Naive B cell (primary cell): Measurements from ENCODE around the gene FLII. TPM values are rescaled to one million over a fixed set of nuclear protein-coding genes. Genes with fewer than 3 reads are reported as not detected.

Source experiments
- ATAC-seq, 2 donors: fragments of 150-1000 bp; cut with Tn5 transposase; 2 replicates each; pipeline ENCODE4 v1.10.0; 2021; ENCODE audit warnings: low read depth in 2 of 2, mild to moderate bottlenecking in 2 of 2, moderate library complexity in 2 of 2
- DNase-seq: peaks from one replicate; pipeline ENCODE4 v3.0.0; 2022
- H3K27ac Mint-ChIP-seq, 6 donors: one replicate each; pipeline ENCODE4 v1.8.0; 2020 to 2022; ENCODE audit warnings: mild to moderate bottlenecking in 6 of 6, mixed read lengths in 6 of 6, moderate library complexity in 5 of 6, inconsistent platforms in 2 of 6
- H3K27me3 Mint-ChIP-seq, 3 donors: one replicate each; pipeline ENCODE4 v1.8.0; 2021 to 2022; ENCODE audit warnings: mixed read lengths in 3 of 3, mild to moderate bottlenecking in 1 of 3
- H3K36me3 Mint-ChIP-seq, 2 donors: one replicate each; pipeline ENCODE4 v1.8.0; 2020 to 2022; ENCODE audit warnings: mixed read lengths in 2 of 2, inconsistent platforms in 1 of 2, mild to moderate bottlenecking in 1 of 2
- H3K4me1 Mint-ChIP-seq, 3 donors: one replicate each; pipeline ENCODE4 v1.8.0; 2020 to 2022; ENCODE audit warnings: mixed read lengths in 3 of 3, inconsistent platforms in 1 of 3, mild to moderate bottlenecking in 1 of 3, moderate library complexity in 1 of 3
- H3K4me3 Mint-ChIP-seq, 8 donors: one replicate each; pipeline ENCODE4 v1.8.0; 2020 to 2022; ENCODE audit warnings: mild to moderate bottlenecking in 8 of 8, mixed read lengths in 8 of 8, moderate library complexity in 8 of 8, inconsistent platforms in 2 of 8
- H3K9me3 Mint-ChIP-seq, 7 donors: one replicate each; pipeline ENCODE4 v1.8.0; 2020 to 2022; ENCODE audit warnings: mixed read lengths in 7 of 7, mild to moderate bottlenecking in 5 of 7, inconsistent platforms in 2 of 7, moderate library complexity in 1 of 7
- polyA plus RNA-seq, 6 donors: library from polyadenylated mRNA; unstranded; fragments of 300-500 nt; fragmentation: Illumina TruSeq; gene quantifications; one replicate each; pipeline ENCODE4 v1.2.3, GENCODE V29; 2021; ENCODE audit warnings: low read depth in 6 of 6

FLII gene
- polyA plus RNA-seq, 6 donors from 2014 or later, result 80.0 to 169 (median 98.4) TPM

GRCh38 chr17:18256351-18256750 lies 2.2 kb downstream of the FLII start:
- Mint-ChIP-seq H3K9me3 (no peaks in the 10 kb centered on the region), H3K27me3 (no peaks in the 10 kb centered on the region), H3K27ac (no peak overlapping the region), H3K4me3 (peak overlapping the region in 5 of 8 donors; percentile 39 to 88 (median 56)), H3K4me1 (peaks cover 17 to 37% (median 34%) of the 10 kb centered on the region in 3 donors), H3K36me3 (no peaks in the 10 kb centered on the region)
- ATAC-seq, result no peak
- no peak for DNase-seq

- peaks cover 15 to 29% (median 27%) of the 10 kb centered on the region in 3 donors for H3K4me1 Mint-ChIP-seq
- peak overlapping the region in 2 of 8 donors; percentile 6 to 88 for H3K4me3 Mint-ChIP-seq
- no peaks in the 10 kb centered on the region for H3K27me3 Mint-ChIP-seq
- H3K9me3 Mint-ChIP-seq, result no peaks in the 10 kb centered on the region
- DNase-seq (no peak), ATAC-seq (no peak)
- peaks cover 0 to 10% of the 10 kb centered on the region in 2 donors for H3K36me3 Mint-ChIP-seq
- H3K27ac Mint-ChIP-seq, result no peak overlapping the region
These were observed 3.5 kb downstream of the FLII start for GRCh38 chr17:18254888-18255649.

GRCh38 chr17:18253947-18254821 lies 4.4 kb downstream of the FLII start:
- Mint-ChIP-seq H3K4me3 (peak overlapping the region in 1 of 8 donors; percentile 6), H3K36me3 (peaks cover 0 to 12% of the 10 kb centered on the region in 2 donors), H3K27ac (peak overlapping the region in 1 of 6 donors; percentile 93), H3K4me1 (peaks cover 11 to 24% (median 22%) of the 10 kb centered on the region in 3 donors), H3K27me3 (no peaks in the 10 kb centered on the region), H3K9me3 (no peaks in the 10 kb centered on the region)
- no peak for ATAC-seq
- DNase-seq, result no peak

- ATAC-seq (no peak), DNase-seq (no peak)
- Mint-ChIP-seq H3K27me3 (no peaks in the 10 kb centered on the region), H3K9me3 (no peaks in the 10 kb centered on the region), H3K36me3 (peaks cover under 1 to 15% of the 10 kb centered on the region in 2 donors), H3K27ac (peak overlapping the region in 1 of 6 donors; percentile 14), H3K4me1 (peaks cover 11 to 25% (median 19%) of the 10 kb centered on the region in 3 donors), H3K4me3 (no peak overlapping the region)
These were observed 5.2 kb downstream of the FLII start for GRCh38 chr17:18253187-18253884.

GRCh38 chr17:18252160-18252559 lies 6.4 kb downstream of the FLII start:
- Mint-ChIP-seq H3K36me3 (peaks cover 5 to 20% of the 10 kb centered on the region in 2 donors), H3K9me3 (no peaks in the 10 kb centered on the region), H3K27me3 (no peaks in the 10 kb centered on the region), H3K27ac (no peak overlapping the region), H3K4me1 (peaks cover 10 to 21% (median 17%) of the 10 kb centered on the region in 3 donors), H3K4me3 (no peak overlapping the region)
- DNase-seq, result no peak
- ATAC-seq, result no peak

- Mint-ChIP-seq H3K36me3 (peaks cover 5 to 20% of the 10 kb centered on the region in 2 donors), H3K27me3 (no peaks in the 10 kb centered on the region), H3K9me3 (no peaks in the 10 kb centered on the region), H3K27ac (no peak overlapping the region), H3K4me1 (peaks cover 8 to 12% (median 11%) of the 10 kb centered on the region in 3 donors), H3K4me3 (no peak overlapping the region)
- DNase-seq (no peak), ATAC-seq (no peak)
These were observed 7.3 kb downstream of the FLII start for GRCh38 chr17:18251204-18251603.

GRCh38 chr17:18250708-18251107 lies 7.8 kb downstream of the FLII start:
- Mint-ChIP-seq H3K9me3 (no peaks in the 10 kb centered on the region), H3K36me3 (peaks cover 5 to 20% of the 10 kb centered on the region in 2 donors), H3K27ac (peak overlapping the region in 1 of 6 donors; percentile 78), H3K27me3 (no peaks in the 10 kb centered on the region), H3K4me3 (no peak overlapping the region), H3K4me1 (peaks cover 8 to 12% (median 8%) of the 10 kb centered on the region in 3 donors)
- ATAC-seq, result no peak
- DNase-seq, result no peak

GRCh38 chr17:18250259-18250658 lies 8.3 kb downstream of the FLII start:
- ATAC-seq (no peak), DNase-seq (no peak)
- Mint-ChIP-seq H3K4me1 (peaks cover 8 to 12% (median 8%) of the 10 kb centered on the region in 3 donors), H3K27me3 (no peaks in the 10 kb centered on the region), H3K36me3 (peaks cover 5 to 20% of the 10 kb centered on the region in 2 donors), H3K27ac (peak overlapping the region in 1 of 6 donors; percentile 49), H3K9me3 (no peaks in the 10 kb centered on the region), H3K4me3 (no peak overlapping the region)

- no peak overlapping the region for H3K4me3 Mint-ChIP-seq
- peaks cover 6 to 8% (median 8%) of the 10 kb centered on the region in 3 donors for H3K4me1 Mint-ChIP-seq
- no peaks in the 10 kb centered on the region for H3K27me3 Mint-ChIP-seq
- H3K36me3 Mint-ChIP-seq, result peaks cover 5 to 20% of the 10 kb centered on the region in 2 donors
- peak overlapping the region in 2 of 6 donors; percentile 64 to 75 for H3K27ac Mint-ChIP-seq
- ATAC-seq, result no peak
- no peak for DNase-seq
- no peaks in the 10 kb centered on the region for H3K9me3 Mint-ChIP-seq
These were observed 9.7 kb downstream of the FLII start for GRCh38 chr17:18248811-18249210.

- peaks cover 5 to 20% of the 10 kb centered on the region in 2 donors for H3K36me3 Mint-ChIP-seq
- H3K27me3 Mint-ChIP-seq, result no peaks in the 10 kb centered on the region
- peaks cover 6 to 8% (median 8%) of the 10 kb centered on the region in 3 donors for H3K4me1 Mint-ChIP-seq
- DNase-seq (peak; percentile 61), ATAC-seq (peak; percentile 77 to 84)
- peak overlapping the region in 3 of 6 donors; percentile 26 to 75 (median 72) for H3K27ac Mint-ChIP-seq
- no peaks in the 10 kb centered on the region for H3K9me3 Mint-ChIP-seq
- H3K4me3 Mint-ChIP-seq, result no peak overlapping the region
These were observed 10.2 kb downstream of the FLII start for GRCh38 chr17:18248300-18248731.

- ATAC-seq (no peak), DNase-seq (no peak)
- peak overlapping the region in 1 of 6 donors; percentile 19 for H3K27ac Mint-ChIP-seq
- no peaks in the 10 kb centered on the region for H3K9me3 Mint-ChIP-seq
- no peaks in the 10 kb centered on the region for H3K27me3 Mint-ChIP-seq
- H3K4me3 Mint-ChIP-seq, result no peak overlapping the region
- H3K36me3 Mint-ChIP-seq, result peaks cover 5 to 20% of the 10 kb centered on the region in 2 donors
- peaks cover 6 to 8% (median 8%) of the 10 kb centered on the region in 3 donors for H3K4me1 Mint-ChIP-seq
These were observed 10.9 kb downstream of the FLII start for GRCh38 chr17:18247613-18248001.

- H3K9me3 Mint-ChIP-seq, result no peaks in the 10 kb centered on the region
- H3K4me1 Mint-ChIP-seq, result peaks cover 6 to 8% (median 8%) of the 10 kb centered on the region in 3 donors
- H3K27ac Mint-ChIP-seq, result peak overlapping the region in 2 of 6 donors; percentile 69 to 80
- no peaks in the 10 kb centered on the region for H3K27me3 Mint-ChIP-seq
- peak; percentile 17 for DNase-seq
- H3K36me3 Mint-ChIP-seq, result peaks cover 5 to 20% of the 10 kb centered on the region in 2 donors
- H3K4me3 Mint-ChIP-seq, result peak overlapping the region in 1 of 8 donors; percentile 16
- ATAC-seq, result peak; percentile 59 to 60
These were observed 11.5 kb downstream of the FLII start for GRCh38 chr17:18246880-18247612.
